NCI-H82 treated with DMSO at 0.1 percent for 48 hours (cell line): Measurements from ENCODE around the gene CASQ1.

Source experiments
- DNase-seq: peaks from one replicate; lab custom pipeline; 2025; ENCODE audit not compliant: unreplicated experiment; lab: John Stamatoyannopoulos, UW

The CASQ1 gene

GRCh38 chr1:160189649-160190625, at the start of gene CASQ1:
Gene CASQ1 (plus strand): TSS chr1:160190575. CDS start chr1:160190752, 177 bp downstream.
- no peak for DNase-seq

DNA sequence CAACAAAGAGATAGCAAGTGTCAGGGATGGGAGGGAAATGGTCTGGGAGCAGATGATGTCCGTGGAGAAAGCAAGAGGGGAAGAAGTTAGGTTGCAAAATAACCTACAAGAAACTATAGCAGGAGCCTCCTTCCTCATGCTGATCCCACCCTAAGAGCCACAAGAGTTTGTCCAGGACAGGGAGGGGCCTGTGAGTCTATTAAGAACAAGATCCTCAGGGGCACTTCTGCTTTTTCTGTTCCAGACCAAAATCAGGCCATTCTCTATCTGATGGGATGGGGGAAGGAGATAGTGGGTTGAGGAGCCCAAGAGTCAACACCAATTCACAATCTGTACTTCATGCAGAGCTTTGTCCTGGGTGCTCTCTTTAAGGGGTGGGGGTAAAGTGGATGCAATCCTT, 46.7 kb upstream of the CASQ1 start:
- no peak for DNase-seq

GRCh38 chr1:160144921-160145320, 45.5 kb upstream of the CASQ1 start:
- DNase-seq, result no peak

GRCh38 chr1:160146107-160146506, 44.3 kb upstream of the CASQ1 start:
- no peak for DNase-seq

DNA sequence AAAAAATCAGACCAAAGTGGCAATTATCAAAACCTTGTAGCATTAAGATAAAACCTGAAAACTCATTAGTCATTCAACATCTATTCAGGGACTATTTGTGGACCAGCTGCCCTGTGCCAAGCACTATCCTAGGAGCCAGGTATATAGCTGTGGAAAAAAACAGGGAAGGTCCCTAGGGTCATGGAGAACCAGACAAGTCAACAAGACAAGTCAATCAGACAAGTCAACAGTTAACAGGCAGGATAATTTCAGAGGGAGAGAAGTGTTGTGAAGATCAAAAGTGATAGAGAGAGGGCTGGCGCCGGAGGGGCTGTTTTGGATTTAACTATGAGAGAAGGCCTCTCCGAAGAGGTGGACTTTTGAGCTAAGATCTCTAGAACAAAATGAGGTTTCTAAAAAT, 42.3 kb upstream of the CASQ1 start:
- no peak for DNase-seq

DNA sequence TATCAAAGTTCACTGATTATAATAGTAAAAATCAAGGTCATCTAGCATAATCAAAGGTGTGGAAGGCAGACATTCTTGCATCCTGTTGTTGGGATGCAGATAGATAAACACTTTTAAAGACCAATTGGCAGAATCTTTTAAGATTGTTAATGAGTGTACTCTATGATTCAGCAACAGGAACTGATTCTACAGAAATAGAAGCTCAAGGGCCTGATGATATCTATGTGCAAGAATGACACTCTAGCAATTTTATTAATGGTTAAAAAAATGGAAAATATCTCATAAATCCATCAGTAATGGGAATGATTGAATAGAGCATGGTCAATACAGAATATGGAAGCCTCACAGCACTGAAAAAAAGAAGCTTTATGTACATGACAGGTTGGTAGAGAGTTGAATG, 41.1 kb upstream of the CASQ1 start:
- DNase-seq, result no peak

DNA sequence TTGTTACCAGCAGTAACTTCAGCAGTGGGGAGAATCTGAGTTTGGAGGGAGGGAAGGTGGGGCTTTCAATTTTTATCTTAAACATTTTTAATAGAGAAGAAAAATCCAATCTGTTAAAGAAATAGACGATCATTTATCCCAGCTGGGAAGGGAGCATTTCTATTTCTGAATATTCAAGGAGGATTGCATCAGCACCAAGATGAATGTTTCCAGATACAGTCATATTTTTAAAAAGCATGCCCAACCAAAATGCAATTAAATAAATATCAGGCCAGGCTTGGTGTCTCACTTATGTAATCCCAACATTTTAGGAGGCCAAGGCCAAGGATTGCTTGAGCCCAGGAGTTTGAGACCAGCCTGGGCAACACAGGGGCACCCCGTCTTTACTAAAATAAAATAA, 40.7 kb upstream of the CASQ1 start:
- DNase-seq, result no peak

- DNase-seq, result no peak
Observed at GRCh38 chr1:160151303-160151702, 39.1 kb upstream of the CASQ1 start, which contains the start of gene ATP1A4. Gene ATP1A4 (plus strand): TSS chr1:160151603. CDS start chr1:160152041, 438 bp downstream.

DNA sequence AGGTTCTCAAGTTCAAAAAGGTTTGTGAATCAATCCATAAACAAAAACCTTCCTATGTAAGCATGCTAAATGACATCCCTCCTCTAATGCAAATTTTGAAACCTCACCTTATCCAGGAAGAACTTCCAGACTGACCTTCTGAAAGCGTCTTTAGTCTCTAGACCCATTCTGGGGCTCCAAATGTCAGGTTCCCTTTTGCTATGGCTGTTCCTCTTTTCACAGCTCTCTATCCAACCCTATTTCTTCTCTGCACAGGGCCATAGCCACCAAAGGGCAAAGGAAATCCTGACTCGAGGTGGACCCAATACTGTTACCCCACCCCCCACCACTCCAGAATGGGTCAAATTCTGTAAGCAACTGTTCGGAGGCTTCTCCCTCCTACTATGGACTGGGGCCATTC, 35.6 kb upstream of the CASQ1 start:
- no peak for DNase-seq

DNA sequence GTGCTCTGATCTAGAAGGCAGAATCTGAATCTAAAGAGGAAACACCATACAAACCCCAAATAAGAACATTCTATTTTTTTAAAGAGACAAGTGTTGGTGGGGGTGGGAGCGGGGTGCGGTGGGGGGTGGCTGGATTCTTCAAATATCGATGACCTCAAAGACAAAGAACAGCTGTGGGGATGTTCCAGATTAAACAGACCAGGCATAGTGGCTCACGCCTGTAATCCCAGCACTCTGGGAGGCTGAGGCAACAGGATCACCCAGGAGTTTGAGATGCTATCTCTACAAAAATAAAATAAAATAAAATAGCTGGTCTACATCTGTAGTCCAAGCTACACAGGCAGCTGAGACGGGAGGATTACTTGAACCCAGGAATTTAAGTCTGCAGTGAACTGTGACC, 34.0 kb upstream of the CASQ1 start:
- no peak for DNase-seq

- no peak for DNase-seq
Observed at GRCh38 chr1:160157174-160157573, 33.2 kb upstream of the CASQ1 start.

DNA sequence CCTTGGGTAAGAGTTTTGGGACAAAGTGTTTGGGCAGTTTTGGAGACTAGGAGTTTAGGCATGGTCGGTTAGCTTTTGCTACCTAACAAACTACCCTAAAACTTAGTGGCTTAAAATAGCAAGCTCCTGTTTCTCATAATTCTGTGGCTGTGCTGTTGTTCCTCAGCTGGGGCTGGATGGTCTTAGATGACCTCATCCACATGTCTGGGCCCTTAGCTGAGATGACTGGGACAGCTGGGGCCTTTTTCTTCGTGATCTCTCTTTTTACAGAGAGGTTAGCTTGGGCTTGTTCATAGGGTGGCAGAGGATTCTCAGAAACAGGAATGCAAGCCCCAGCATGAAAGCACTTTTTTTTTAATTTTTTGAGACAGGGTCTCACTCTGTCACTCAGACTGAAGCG, 32.3 kb upstream of the CASQ1 start:
- no peak for DNase-seq

DNA sequence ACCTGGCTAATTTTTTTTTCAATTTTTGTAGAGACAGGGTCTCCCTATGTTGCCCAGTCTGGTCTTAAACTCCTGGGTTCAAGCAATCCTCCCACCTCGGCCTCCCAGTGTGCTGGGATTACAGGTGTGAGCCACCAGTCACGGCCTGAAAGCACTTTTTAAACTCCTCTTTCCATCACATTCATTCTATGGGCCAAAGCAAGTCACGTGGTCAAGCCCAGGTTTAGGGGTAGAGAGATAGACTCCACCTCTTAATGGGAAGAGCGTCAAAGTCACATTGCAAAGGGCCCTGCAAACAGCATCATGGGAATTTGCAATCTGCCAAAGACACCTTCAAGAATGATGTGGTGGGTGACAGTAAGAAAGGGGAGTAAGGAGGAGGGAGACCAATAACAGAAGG, 31.8 kb upstream of the CASQ1 start:
- DNase-seq, result no peak

- no peak for DNase-seq
Observed at GRCh38 chr1:160159846-160160245, 30.5 kb upstream of the CASQ1 start.

DNA sequence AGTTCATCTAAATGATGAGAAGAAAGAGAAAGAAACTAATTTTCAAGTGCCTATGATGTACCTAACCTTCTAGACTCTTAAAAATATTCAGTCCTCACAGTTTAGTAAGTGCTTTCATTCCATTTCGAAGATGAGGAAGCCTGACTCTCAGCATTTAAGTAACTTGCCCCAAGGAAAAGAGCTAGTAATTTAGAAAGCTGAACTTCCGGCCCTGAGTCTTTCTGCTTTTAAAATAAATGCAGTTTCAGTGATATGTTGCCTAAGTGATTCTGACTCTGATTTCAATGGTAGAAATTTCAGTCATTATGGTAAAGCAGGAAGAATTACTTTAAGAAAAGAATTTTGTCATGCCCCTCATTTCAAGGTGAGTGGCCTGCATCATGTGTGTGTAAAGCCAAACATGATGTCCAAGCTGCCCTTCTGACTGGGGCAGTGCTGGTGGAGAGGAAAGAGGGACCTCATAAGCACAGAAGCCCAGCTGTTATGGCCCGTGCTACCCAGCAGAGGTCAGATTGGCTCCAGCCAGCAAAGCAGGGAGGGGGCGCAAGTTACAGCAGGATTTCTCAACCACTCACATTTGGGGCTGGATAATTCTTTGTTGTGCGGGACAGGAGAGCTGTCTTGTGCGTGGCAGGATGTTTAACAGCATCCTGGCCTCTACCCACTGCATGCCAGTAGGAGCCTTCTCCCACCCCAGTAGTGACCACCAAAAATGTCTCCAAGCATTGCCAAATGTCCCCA, 28.2 kb upstream of the CASQ1 start:
- DNase-seq, result no peak

DNA sequence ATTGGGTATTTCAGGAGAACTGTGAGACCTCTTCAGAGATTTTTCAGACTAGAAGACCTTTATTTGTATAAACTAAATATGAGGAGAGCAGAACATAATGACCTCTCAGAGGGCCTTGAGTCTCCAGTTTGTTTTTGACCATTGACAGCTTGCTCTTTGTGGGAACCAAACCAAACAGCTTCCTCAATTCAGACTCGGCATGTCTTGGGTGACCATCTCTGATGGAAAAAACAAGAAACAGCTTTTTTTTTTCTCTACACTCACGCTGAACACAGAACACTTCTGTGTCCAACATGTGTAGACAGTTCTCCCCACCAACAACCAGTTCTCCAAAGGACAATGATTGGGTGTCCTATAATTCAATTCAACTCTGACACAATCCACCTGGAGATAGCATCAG, 27.4 kb upstream of the CASQ1 start:
- DNase-seq, result no peak

DNA sequence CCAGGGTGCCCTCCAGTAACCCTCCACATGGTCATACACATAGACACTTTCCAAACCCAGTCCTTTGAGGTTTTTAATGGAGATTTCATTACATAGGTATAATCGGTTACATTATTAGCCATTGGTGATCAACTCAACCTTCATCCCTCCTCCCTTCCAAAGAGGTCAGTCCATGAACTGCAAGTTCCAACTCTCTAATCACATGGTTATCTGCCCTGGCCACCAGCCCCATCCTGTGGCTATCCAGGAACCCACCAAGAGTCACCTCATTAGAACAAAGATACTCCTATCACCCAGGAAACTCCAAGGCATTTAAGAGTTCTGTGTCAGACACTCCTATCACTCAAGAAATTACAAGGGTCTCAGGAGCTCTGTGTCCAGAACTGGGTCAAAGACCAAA, 26.8 kb upstream of the CASQ1 start:
- DNase-seq, result no peak

GRCh38 chr1:160164121-160164520, 26.3 kb upstream of the CASQ1 start:
- no peak for DNase-seq

GRCh38 chr1:160166166-160166868, 24.1 kb upstream of the CASQ1 start:
- no peak for DNase-seq

- DNase-seq, result no peak
Observed at GRCh38 chr1:160167056-160167455, 23.3 kb upstream of the CASQ1 start.

DNA sequence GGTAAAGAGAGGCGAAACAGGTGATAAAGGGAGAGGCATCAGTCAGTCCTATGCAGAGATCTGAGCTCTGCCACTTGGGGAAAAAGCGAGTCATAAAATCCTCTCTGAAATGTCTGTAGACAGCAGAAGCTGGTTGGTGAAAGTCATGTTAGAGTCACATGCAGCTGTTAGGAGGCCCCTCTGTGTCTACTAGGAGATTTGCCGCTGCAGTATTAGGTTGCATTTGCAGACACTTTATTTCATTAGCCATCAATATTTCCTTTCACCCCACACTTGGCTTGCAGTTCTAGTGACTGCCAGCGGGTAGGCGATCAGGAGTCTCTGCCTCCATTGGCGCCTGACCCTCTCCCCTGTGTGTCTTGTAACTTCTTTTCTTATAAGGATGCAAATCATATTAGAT, 22.8 kb upstream of the CASQ1 start:
- DNase-seq, result no peak
